NCI-H748 treated with DMSO at 0.1 percent for 48 hours (cell line): Measurements from ENCODE around the gene F13A1.
"Not testable (repeated sequence)": the region's sequence is repeated elsewhere in the genome, so short reads cannot be mapped to it uniquely, and the experiment has no call there.

Source experiments
- DNase-seq: peaks from one replicate; lab custom pipeline; 2025; lab: John Stamatoyannopoulos, UW

The F13A1 gene

GRCh38 chr6:6317825-6318733 lies 2.4 kb downstream of the F13A1 start:
- DNase-seq = no peak

- DNase-seq = no peak
Observed at GRCh38 chr6:6317386-6317785, 3.1 kb downstream of the F13A1 start.

DNA sequence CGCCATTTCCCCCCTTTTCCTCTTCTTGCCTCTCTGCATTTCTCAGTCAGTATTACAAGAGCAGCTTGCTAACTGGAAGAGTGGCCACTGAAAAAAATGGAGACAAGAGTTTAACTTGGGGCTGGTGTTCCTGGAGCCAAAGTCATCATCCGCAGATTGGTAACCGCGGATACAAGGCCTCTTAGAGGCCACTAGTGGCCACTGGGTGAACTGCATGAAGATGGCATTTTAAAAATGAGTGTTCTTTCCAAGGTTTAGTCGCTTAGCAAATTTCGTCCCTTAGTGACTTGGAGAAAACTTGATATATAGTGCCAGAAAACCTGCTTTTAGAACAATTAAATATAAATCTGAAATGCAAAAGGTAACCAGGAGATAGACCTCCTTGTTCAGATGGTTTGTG lies 4.8 kb downstream of the F13A1 start:
- DNase-seq = peak; percentile 58

DNA sequence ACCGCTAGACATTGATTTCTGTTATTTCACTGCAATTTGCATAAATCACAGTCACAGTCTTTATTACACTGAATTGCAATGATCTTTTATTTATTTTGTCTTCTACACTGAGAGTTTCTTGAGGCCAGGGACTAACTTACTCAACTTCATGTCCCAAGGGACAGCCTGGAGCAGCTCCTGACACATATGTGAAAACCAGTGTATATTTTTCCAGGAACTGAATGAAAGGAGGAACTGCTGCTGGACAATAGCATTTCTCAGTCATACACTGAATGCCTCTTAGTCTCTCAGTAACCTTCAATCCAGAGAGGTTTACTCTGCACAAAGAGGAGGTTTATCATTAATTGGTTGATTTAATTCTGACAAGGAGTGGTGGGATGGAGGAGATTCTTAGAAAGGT lies 5.9 kb downstream of the F13A1 start:
- DNase-seq = no peak

DNA sequence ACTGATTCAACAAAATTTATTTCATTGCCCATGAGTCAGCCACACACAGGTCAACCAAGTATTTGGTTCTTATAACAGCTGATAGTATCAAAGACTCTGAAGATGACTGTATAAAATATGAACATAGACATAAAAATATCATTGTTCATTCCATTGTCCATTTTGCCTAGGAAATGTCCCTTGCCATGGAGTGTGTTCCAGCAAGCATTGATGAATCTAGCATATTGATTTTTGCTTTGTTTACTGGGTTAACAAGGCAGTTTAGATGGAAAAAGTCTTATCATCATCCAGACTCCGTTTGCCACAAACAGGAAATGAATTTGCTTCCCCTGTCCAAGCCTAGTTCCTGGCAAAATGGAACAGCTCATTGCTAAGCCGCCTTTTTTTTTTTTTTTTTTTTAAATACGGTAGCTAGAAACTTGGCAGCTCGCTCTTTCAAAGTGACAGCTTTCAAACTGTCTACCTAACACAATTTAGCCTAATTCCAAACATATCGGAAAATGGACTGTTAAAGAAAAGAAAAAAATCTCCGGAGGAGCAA lies 7.5 kb downstream of the F13A1 start:
- no peak for DNase-seq

GRCh38 chr6:6305575-6305974 lies 14.9 kb downstream of the F13A1 start:
- no peak for DNase-seq

- not testable (repeated sequence) for DNase-seq
Observed at GRCh38 chr6:6300383-6300782, 20.1 kb downstream of the F13A1 start.

DNA sequence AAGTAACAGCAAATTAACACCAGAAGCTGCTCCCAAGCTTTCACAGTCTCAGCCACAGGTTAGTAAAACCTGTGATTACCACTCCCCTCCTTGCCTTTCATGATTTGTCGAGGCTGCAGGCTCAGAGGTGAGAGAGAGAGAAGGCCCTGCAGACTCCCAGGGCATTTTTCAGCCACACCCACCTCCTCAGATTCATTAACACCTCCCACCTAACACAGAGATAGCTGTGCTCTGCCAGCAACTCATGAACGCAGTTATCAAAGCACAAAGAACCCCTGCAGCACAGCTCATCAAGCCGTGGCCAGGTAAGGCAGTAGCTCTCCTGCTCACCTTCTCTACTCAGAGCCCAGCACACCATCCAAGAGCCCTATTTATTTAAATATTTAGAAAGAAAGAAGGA lies 27.1 kb downstream of the F13A1 start:
- DNase-seq = no peak

GRCh38 chr6:6287415-6287814 lies 33.0 kb downstream of the F13A1 start:
- no peak for DNase-seq

- no peak for DNase-seq
Observed at GRCh38 chr6:6285679-6286078, 34.8 kb downstream of the F13A1 start.

DNA sequence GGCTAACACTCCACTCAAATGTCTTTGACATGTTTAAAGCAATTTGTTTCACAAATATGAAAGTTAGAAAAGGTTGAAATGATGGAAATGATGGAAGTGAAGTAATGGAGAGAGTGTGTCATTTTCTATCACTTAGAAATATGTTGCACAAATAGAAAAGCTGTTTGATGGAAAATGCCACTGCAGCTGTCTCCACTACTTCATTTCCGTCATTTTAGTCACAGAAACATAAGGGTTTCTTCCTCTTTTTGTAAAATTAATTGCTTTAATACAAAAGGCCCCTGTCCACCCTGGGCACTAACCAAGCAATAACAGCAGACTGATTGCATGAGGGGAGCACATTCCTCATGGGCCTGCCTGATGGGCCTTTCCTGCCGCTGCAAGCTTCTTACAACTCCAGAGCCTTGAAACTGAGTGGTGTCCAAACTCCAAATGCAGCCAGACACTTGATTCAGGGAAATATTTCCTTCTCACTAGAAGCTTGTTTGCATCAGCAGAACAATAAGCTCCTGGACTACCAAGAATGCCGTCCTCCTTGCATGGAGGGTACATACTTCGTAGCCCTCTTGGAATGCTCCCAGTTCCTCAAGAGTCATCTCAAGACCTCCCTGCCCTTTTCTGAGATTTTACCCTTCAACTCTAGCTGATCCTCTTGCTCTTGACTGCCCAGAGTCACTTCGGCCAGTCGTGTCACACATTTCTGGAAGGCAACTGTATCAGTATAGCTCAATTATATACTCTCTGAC lies 36.1 kb downstream of the F13A1 start:
- DNase-seq = no peak

DNA sequence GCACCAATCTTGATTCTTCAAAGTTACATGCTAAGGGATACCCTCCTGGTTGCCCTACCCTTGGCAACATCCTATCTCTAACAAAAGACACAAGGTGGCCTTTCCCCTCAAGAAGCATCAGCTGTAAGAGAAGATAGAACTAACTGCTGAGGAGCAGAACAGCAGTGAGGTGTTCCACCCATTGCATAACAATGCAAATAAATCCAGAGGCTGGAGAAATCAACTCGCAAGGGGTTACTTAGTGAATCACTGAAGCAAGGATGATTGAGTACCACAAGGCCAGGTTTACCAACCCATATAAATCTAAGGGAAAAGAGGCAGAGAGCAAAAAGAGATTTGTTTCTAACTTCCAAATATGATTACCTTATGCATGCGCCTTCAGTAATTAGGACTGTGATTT lies 36.7 kb downstream of the F13A1 start:
- DNase-seq = no peak

- no peak for DNase-seq
Observed at GRCh38 chr6:6282716-6283115, 37.7 kb downstream of the F13A1 start.

GRCh38 chr6:6277413-6277812 lies 43.0 kb downstream of the F13A1 start:
- no peak for DNase-seq

DNA sequence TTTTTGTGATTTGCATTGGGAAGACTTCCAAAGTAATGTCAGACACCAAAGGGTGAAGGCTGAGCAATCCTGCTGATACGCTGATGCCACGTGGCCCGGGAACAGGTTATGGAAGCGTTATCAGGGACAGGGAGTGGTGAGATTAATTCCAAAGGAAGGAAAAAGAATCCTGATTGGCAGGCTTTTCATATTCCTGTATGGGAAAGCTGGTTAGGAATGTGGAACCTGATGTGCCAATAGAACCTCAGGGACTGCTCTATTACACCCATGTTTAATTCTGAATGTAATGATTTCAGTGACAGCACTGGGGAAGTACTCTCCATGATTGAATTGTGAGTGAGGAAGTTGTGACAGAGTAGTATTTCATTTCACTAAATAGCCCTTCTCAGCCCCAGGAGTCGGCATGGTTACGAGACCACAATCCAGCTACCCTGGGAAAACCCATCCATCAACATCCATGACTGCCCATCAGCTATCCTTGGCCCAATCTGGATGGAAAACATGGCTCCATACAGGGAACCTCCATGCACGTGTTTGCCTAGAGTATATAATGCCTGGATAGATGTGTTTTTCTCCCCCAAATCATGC lies 49.4 kb downstream of the F13A1 start:
- no peak for DNase-seq

GRCh38 chr6:6260196-6260722 lies 60.2 kb downstream of the F13A1 start:
- no peak for DNase-seq

DNA sequence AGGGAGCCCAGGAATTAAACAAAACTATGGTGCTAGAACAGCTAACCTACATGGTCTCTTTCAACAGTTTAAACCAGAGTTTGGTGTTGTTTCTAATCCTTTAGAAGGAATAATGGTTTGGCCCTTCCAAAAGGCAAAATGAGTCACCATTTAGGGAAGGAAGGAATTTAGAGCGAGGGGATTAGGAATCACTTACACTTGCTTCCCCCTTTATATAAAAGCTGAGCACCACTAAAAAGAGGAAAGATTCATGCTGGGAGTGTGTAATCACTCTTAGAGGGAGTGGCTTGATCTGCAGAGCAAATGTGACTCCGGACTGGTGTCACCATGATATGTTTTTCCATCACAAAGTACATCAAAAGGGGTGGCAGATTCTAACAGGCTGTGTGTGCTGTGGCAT lies 63.6 kb downstream of the F13A1 start:
- DNase-seq = no peak

DNA sequence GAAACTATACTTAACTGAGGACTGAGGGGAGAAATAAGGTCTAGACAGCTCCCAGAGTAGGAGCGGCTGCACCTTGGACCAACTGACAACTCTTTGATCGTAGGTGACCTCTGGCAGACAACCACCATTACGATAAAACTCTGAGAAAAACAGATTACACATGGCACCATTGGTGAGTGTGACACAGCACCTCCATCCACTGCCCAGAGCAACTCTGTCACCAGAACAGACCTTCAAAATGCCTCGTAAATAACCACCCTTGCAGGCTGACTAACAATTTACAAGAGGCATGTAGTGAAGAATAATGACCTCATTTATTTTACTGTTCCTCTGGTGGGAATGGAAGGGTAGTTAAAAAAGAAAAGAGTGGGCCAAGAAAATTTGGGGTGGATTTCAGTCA lies 64.2 kb downstream of the F13A1 start:
- DNase-seq = no peak

- no peak for DNase-seq
Observed at GRCh38 chr6:6251555-6252280, 68.7 kb downstream of the F13A1 start.

GRCh38 chr6:6248651-6249050 lies 71.8 kb downstream of the F13A1 start:
- no peak for DNase-seq

- DNase-seq = no peak
Observed at GRCh38 chr6:6246544-6246943, 73.9 kb downstream of the F13A1 start.

GRCh38 chr6:6244624-6245023 lies 75.8 kb downstream of the F13A1 start:
- no peak for DNase-seq
